Pancreas (tissue), 10 donors: Measurements from ENCODE around the gene TUBA3C. TPM values are rescaled to one million over a fixed set of nuclear protein-coding genes. Genes with fewer than 3 reads are reported as not detected.
"Not testable (repeated sequence)": the region's sequence is repeated elsewhere in the genome, so short reads cannot be mapped to it uniquely, and the experiment has no call there.

Source experiments
- ATAC-seq, 4 donors: fragments of 200-7000 bp; cut with Tn5 transposase; one replicate each; pipeline versions ENCODE4 v1.8.0 to v1.9.1; 2020; ENCODE audit warnings: mild to moderate bottlenecking in 4 of 4, moderate library complexity in 4 of 4
- DNase-seq, 6 donors: peaks; one replicate each; pipeline ENCODE4 v3.0.0-alpha.2; 2020
- FAIRE-seq: peaks from 2 replicates; lab custom pipeline; 2012; peaks lifted over from hg19 to GRCh38; lab: Jason Lieb, UNC
- H3K27ac ChIP-seq, 4 donors: fragments of 200-600 bp; sonication (generic); 1 replicate in 3 of 4; 2 replicates in 1 of 4; pipeline versions ENCODE4 v1.5.0 to v1.8.0; 2020
- H3K27me3 ChIP-seq, 4 donors: fragments of 200-600 bp; one replicate each; pipeline ENCODE4 v1.8.0; 2021
- H3K36me3 ChIP-seq, 3 donors: fragments of 200-600 bp; sonication (generic) in 1 of 3; one replicate each; pipeline versions ENCODE4 v1.5.0 to v1.8.0; 2020 to 2021
- H3K4me1 ChIP-seq, 3 donors: fragments of 200-600 bp; one replicate each; pipeline ENCODE4 v1.8.0; 2021
- H3K4me3 ChIP-seq, 4 donors: fragments of 200-600 bp; sonication (generic) in 2 of 4; one replicate each; pipeline versions ENCODE4 v1.5.0 to v1.8.0; 2020 to 2021
- H3K9me3 ChIP-seq, 4 donors: fragments of 200-600 bp; one replicate each; pipeline ENCODE4 v1.8.0; 2021
- CTCF ChIP-seq, 4 donors: fragments of 200-600 bp; sonication (generic) in 3 of 4; IDR thresholded peaks; one replicate each; pipeline versions ENCODE4 v1.5.0 to v1.8.0; 2021; ENCODE audit warnings: antibody characterized with exemption in 4 of 4
- WGBS, 2 donors: extraction: QIAGEN DNeasy Blood & Tissue Kit; methylation state at CpG; one replicate each; pipeline ENCODE4 v1.1.7; 2013; 5-methylcytosine and 5-hydroxymethylcytosine counted together
- intact Hi-C, 3 donors: fragments of 100-400 bp; cut with DNase I; formaldehyde crosslinking; loops; one replicate each; pipeline versions ENCODE4 v1.11.1 to v1.14.2; 2022
- polyA plus RNA-seq, 2 donors: library from polyadenylated mRNA; stranded (reverse); fragments of 200-250 nt; gene quantifications; one replicate each; pipeline ENCODE4 v1.2.3, GENCODE V29; 2013
- total RNA-seq, 6 donors: library from RNA; stranded (reverse); fragmentation: NEBNext Ultra II Directional in 4 of 6; extraction: Animal tissue kit (Norgen Biotek cat#: 25700) in 4 of 6; gene quantifications; one replicate each; pipeline versions ENCODE4 v1.2.1 to v1.2.4, GENCODE V29; 2021 to 2023
- donor health status: healthy with polysubstance abuse.
- donor health status: DM: no; HTN: no; CAD: no; lungs with moderate emphysema.
- donor health status: DM: no; HTN: no; CAD: no.
- donor health status: control.
- donor health status: control.
- donor health status: Bipolar disorder and iron deficiency.
- donor health status: DM: yes; HTN: yes; CAD: no.
- donor health status: DM: no; HTN: no; CAD: no.
- donor health status: DM: no; HTN: no; CAD: no.
- donor health status: DM: yes; HTN: yes; CAD: no.

TUBA3C gene
- total RNA-seq: not detected
- not detected for polyA plus RNA-seq

GRCh38 chr13:19181621-19182485 is at the start of gene TUBA3C:
Gene TUBA3C, minus strand, starts transcription at chr13:19181824. Its CDS starts 77 bp downstream, at chr13:19181747.
- H3K9me3 ChIP-seq: no peaks in the 10 kb centered on the region
- H3K36me3 ChIP-seq: no peaks in the 10 kb centered on the region
- H3K27me3 ChIP-seq: no peaks in the 10 kb centered on the region
- FAIRE-seq (no peak), ATAC-seq (no peak), DNase-seq (no peak)
- 78 to 89% methylated on average over 39 to 40 of the region's 40 CpGs for WGBS, 2 donors
- no peaks in the 10 kb centered on the region for H3K4me1 ChIP-seq
- no peak within 1 kb of the TSS for H3K27ac ChIP-seq
- no peak for TF ChIP-seq CTCF (IDR thresholded peaks at IDR 0.05)
- no peak within 1 kb of the TSS for H3K4me3 ChIP-seq
- intact Hi-C loops: no loop called here

- H3K9me3 ChIP-seq, H3K27me3 ChIP-seq, intact Hi-C loops, H3K27ac ChIP-seq, H3K36me3 ChIP-seq, H3K4me1 ChIP-seq, ATAC-seq, FAIRE-seq, DNase-seq, H3K4me3 ChIP-seq: not testable (repeated sequence)
- 61 to 64% methylated on average over 3 of the region's 3 CpGs for WGBS, 2 donors
Observed at GRCh38 chr13:19207413-19207812, 25.8 kb upstream of the TUBA3C start.

- H3K36me3 ChIP-seq, H3K27me3 ChIP-seq, H3K4me3 ChIP-seq, H3K9me3 ChIP-seq, intact Hi-C loops, H3K27ac ChIP-seq, DNase-seq, H3K4me1 ChIP-seq, FAIRE-seq, ATAC-seq: not testable (repeated sequence)
- 65 to 78% methylated on average over 3 of the region's 3 CpGs for WGBS, 2 donors
Observed at GRCh38 chr13:19192622-19193021, 11.0 kb upstream of the TUBA3C start.

GRCh38 chr13:19189911-19190310 is 8.3 kb upstream of the TUBA3C start:
- FAIRE-seq: not testable (repeated sequence)
- 59 to 84% methylated on average over 3 of the region's 3 CpGs for WGBS, 2 donors

GRCh38 chr13:19189368-19189767 is 7.7 kb upstream of the TUBA3C start:
- DNase-seq, H3K36me3 ChIP-seq, H3K4me1 ChIP-seq, ATAC-seq, H3K27ac ChIP-seq, FAIRE-seq, intact Hi-C loops, H3K4me3 ChIP-seq, H3K27me3 ChIP-seq, H3K9me3 ChIP-seq: not testable (repeated sequence)
- 42 to 48% methylated on average over 3 to 4 of the region's 5 CpGs for WGBS, 2 donors

More at GRCh38 chr13:19189911-19190310, 8.3 kb upstream of the TUBA3C start:
- H3K9me3 ChIP-seq, H3K27ac ChIP-seq, H3K4me1 ChIP-seq, H3K36me3 ChIP-seq, H3K4me3 ChIP-seq, DNase-seq, intact Hi-C loops, ATAC-seq, H3K27me3 ChIP-seq: not testable (repeated sequence)

GRCh38 chr13:19185865-19186645 is 4.4 kb upstream of the TUBA3C start:
- intact Hi-C loops: no loop called here
- no peak for FAIRE-seq
- no peaks in the 10 kb centered on the region for H3K9me3 ChIP-seq
- ATAC-seq: no peak
- TF ChIP-seq CTCF (IDR thresholded peaks at IDR 0.05): no peak
- WGBS, 2 donors: 52 to 53% methylated on average over 5 of the region's 5 CpGs
- no peaks in the 10 kb centered on the region for H3K27me3 ChIP-seq
- H3K4me3 ChIP-seq: no peak overlapping the region
- H3K4me1 ChIP-seq: no peaks in the 10 kb centered on the region
- H3K36me3 ChIP-seq: no peaks in the 10 kb centered on the region
- no peak for DNase-seq
- no peak overlapping the region for H3K27ac ChIP-seq
